T-helper 1 cell treated with Interleukin-12 subunit alpha and Interleukin-12 subunit beta and Interleukin-4 antibody, amounts not matched to agents 30 μg/mL and 1 μg/mL, for 36 hours (primary cell): ENCODE results near the gene SH2D3A.
"Not testable (repeated sequence)": the region's sequence is repeated elsewhere in the genome, so short reads cannot be mapped to it uniquely, and the experiment has no call there.

Source experiments
- H3K27ac Mint-ChIP-seq: one replicate; pipeline ENCODE4 v1.8.0; 2021; ENCODE audit warnings: mild to moderate bottlenecking, mixed read lengths
- H3K27me3 Mint-ChIP-seq: one replicate; pipeline ENCODE4 v1.8.0; 2021; ENCODE audit warnings: low read depth, mixed read lengths
- H3K36me3 Mint-ChIP-seq: one replicate; pipeline ENCODE4 v1.8.0; 2021; ENCODE audit warnings: low read depth, mixed read lengths
- H3K4me1 Mint-ChIP-seq: one replicate; pipeline ENCODE4 v1.8.0; 2021; ENCODE audit warnings: low read depth, mixed read lengths
- H3K4me3 Mint-ChIP-seq: one replicate; pipeline ENCODE4 v1.8.0; 2021; ENCODE audit warnings: mild to moderate bottlenecking, moderate library complexity, mixed read lengths
- H3K9me3 Mint-ChIP-seq: one replicate; pipeline ENCODE4 v1.8.0; 2021; ENCODE audit warnings: mixed read lengths

SH2D3A gene

DNA sequence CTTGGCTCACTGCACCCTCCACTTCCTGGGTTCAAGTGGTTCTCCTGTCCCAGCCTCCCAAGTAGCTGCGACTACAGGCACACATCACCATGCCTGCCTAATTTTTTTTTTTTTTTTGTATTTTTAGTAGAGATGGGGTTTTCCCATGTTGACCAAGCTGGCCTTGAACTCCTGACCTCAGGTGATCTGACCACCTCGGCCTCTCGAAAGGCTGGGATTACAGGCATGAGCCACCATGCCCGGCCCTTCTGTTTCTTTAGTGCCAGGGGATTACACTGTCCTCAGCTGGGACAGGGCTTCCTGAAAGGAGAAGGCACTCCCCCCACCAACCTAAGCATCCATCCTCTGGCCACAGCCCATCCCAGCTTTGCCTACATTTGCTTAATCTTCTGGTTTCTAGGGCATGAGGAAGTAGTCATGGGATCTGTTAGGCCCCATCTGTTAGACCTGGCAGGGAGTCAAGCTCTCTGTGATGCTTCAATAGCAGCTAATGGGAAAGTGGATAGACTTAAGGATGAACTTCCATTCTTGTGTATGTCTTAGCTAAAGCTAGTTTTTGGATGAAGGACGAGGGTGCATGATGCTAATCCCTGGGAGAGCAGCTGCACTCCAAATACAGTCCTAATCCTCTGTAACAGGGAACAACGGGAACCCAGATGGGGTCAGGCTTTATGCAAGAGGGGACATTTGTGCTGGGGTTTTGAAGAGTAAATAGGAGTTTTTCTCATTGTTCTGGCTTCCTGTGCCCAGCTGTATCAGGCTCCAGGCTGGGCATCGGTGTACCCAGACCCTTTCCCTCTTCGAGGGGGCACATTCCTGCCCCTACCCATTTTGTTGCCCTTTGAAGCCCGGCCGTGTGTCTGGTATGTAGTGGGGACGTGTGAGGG lies 7.8 kb upstream of the SH2D3A start:
- H3K27me3 Mint-ChIP-seq: no peaks in the 10 kb centered on the region
- H3K9me3 Mint-ChIP-seq: peaks cover 12% of the 10 kb centered on the region
- H3K27ac Mint-ChIP-seq: peak overlapping the region; percentile 49
- H3K36me3 Mint-ChIP-seq: peaks cover 41% of the 10 kb centered on the region
- peak overlapping the region; percentile 95 for H3K4me3 Mint-ChIP-seq
- peaks cover 52% of the 10 kb centered on the region for H3K4me1 Mint-ChIP-seq

DNA sequence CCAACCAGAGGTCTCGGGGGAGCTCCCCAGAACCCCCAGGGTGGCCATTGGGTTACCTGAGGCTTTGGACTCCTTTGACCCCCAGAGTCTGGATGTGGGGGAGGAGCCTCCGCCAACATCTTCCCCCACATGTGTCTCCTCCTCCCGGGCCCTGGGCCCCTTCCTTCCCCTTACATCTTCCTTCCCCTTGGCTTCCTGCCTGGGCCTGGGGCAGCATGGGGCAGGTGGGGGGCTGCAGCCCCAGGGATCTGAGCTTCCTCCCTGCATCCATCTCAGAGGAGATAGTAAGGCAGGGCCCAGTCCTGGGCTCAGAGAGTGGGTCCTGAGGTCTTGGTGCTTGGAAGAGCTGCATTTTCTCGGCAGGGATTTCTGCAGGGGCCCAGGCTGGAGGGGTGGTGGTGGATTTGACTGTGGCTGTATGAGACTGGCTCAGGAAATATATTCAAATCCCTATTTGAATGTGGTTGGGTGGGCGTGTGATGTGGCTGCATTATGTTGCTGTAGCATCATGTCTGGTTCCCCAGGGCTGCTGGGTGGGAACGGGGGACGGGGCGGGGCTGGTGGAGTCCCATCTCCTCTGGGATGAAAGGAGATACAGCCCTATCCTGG lies 6.2 kb upstream of the SH2D3A start:
- peak overlapping the region; percentile 89 for H3K27ac Mint-ChIP-seq
- H3K36me3 Mint-ChIP-seq: peaks cover 40% of the 10 kb centered on the region
- peak overlapping the region; percentile 95 for H3K4me3 Mint-ChIP-seq
- H3K27me3 Mint-ChIP-seq: no peaks in the 10 kb centered on the region
- peaks cover 12% of the 10 kb centered on the region for H3K9me3 Mint-ChIP-seq
- peaks cover 50% of the 10 kb centered on the region for H3K4me1 Mint-ChIP-seq

DNA sequence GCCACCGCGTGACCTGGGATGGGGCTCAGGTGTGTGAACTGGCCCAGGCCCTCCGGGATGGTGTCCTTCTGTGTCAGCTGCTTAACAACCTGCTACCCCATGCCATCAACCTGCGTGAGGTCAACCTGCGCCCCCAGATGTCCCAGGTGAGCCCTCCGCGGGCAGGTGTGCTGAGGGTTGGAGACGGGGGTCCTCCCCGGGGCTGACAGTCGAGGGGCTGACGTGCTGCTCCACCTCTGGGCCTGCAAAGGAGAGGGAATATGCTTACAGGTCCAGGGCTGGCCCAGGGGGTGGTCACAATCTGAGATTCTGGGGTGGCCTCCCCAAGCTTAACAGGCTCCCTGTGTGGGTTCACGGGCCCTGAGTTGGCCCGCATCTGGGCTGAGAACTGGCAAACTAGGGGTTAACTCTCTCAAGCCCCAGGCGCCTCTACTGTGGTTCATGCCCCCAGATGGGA lies 5.7 kb upstream of the SH2D3A start:
- Mint-ChIP-seq H3K9me3 (peaks cover 12% of the 10 kb centered on the region), H3K27me3 (no peaks in the 10 kb centered on the region), H3K4me3 (peak overlapping the region; percentile 95), H3K27ac (peak overlapping the region; percentile 89), H3K36me3 (peaks cover 37% of the 10 kb centered on the region), H3K4me1 (peaks cover 50% of the 10 kb centered on the region)

DNA sequence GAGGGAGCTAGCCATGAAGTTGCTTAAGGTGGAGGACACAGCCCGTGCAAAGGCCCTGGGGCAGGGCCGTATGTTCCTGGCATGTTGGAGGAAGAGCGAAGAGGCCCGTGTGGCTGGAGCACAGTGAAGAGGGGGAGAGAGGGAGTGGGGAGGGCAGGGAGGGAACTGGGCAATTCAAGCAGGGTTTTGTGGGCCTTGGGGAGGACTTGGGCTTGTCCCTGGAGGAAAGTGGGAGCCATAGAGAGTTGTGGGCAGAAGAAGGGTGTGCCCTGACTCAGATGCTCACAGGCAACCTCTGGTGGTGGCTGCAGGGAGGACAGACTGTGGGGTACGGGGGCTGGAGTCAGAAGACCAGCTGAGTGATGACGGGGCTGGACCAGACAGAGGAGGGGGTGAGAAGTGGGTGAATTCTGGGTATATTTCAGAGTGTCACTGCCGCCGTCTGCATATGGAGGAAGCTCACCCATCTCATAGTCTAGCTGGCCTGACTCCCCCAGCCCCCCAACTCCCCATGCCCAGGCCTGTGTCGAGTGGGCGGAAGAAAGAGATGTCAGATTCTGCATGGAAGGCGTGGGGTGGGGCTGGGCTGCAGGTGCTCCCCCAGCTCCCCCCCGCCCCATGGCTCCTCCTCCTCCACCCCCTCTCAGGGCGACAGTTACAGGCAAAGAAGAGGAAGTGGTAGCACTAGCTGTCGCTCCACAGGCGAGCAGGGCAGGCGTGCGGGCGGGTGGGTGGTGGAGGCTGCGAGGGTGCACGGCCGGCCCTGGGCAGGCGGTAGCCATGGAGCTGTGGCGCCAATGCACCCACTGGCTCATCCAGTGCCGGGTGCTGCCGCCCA lies 5.0 kb upstream of the SH2D3A start, which contains the start of gene VAV1:
VAV1 (plus strand) TSS at position 681 of the 838 bp plus-strand sequence; CDS start at position 781, 100 bp downstream.
- Mint-ChIP-seq H3K4me1 (peaks cover 46% of the 10 kb centered on the region), H3K9me3 (peaks cover 12% of the 10 kb centered on the region), H3K27ac (peak within 1 kb of the TSS; percentile 89), H3K27me3 (no peaks in the 10 kb centered on the region), H3K36me3 (peaks cover 32% of the 10 kb centered on the region), H3K4me3 (peak within 1 kb of the TSS; percentile 95)

DNA sequence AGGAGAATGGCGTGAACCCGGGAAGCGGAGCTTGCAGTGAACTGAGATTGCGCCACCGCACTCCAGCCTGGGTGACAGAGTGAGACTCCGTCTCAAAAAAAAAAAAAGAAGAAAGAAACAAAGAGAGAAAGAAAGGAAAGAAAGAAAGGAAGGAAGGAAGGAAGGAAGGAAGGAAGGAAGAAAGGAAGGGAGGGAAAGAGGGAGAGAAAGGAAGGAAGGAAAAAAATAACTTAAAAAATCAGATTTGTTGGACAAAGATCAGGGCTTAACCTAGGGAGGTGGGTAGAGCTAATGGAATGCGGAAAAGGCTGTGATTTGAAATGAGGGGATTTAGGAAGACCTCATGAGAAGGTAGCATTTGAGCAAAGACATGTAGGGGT lies 4.4 kb upstream of the SH2D3A start:
- Mint-ChIP-seq H3K27ac (peak overlapping the region; percentile 89), H3K9me3 (peaks cover 12% of the 10 kb centered on the region), H3K4me3 (peak overlapping the region; percentile 56), H3K36me3 (peaks cover 27% of the 10 kb centered on the region), H3K4me1 (peaks cover 46% of the 10 kb centered on the region)
- not testable (repeated sequence) for H3K27me3 Mint-ChIP-seq

DNA sequence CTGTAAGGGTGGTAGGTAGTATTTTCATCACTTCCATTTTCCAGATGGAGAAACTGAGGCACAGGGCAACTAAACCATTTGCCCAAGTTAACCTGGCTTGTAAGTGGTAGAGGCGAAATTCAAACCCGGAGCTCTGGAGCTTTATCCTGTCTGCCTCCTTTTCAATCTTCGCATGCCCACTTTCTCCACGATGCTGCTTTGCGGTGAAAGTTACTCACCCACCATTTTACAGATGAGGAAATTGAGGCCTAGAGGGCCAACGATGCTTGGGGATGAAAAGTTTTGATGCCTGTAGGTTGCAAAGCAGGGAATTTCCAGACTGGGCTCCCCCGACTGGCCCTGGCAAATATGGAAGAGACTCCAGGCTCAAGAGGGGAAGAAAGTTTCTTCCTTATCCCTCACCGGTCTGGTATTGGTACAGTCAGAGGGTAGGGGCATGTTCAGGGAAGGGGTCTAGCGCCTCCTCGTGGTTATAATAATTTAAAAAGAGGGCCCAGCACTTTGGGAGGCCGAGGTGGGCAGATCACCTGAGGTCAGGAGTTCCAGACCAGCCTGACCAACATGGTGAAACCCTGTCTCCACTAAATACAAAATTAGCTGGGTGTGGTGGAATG lies 1.9 kb upstream of the SH2D3A start:
- Mint-ChIP-seq H3K4me3 (peak overlapping the region; percentile 21), H3K27me3 (no peaks in the 10 kb centered on the region), H3K4me1 (peaks cover 41% of the 10 kb centered on the region), H3K9me3 (no peaks in the 10 kb centered on the region), H3K36me3 (peaks cover 10% of the 10 kb centered on the region), H3K27ac (peak overlapping the region; percentile 55)

- H3K36me3 Mint-ChIP-seq: peaks cover 5% of the 10 kb centered on the region
- H3K9me3 Mint-ChIP-seq: no peaks in the 10 kb centered on the region
- H3K4me3 Mint-ChIP-seq: peak overlapping the region; percentile 92
- no peaks in the 10 kb centered on the region for H3K27me3 Mint-ChIP-seq
- peak overlapping the region; percentile 94 for H3K27ac Mint-ChIP-seq
- H3K4me1 Mint-ChIP-seq: peaks cover 37% of the 10 kb centered on the region
Observed at GRCh38 chr19:6768236-6768785, 1.1 kb upstream of the SH2D3A start.

DNA sequence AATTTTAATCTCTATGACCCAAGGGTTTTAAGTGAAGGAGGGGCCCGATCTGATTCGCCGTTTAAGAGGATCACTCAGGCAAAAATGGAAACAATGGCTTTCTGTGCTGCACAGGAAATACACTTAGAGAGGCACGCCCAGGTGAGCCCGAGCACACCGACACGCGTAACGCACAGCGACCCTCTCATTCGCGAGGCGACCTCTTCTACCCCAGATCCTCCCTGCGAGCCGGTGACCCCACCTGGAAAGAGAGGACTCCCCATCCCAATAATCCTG lies 216 bp downstream of the SH2D3A start:
- peaks cover 32% of the 10 kb centered on the region for H3K4me1 Mint-ChIP-seq
- no peaks in the 10 kb centered on the region for H3K9me3 Mint-ChIP-seq
- H3K36me3 Mint-ChIP-seq: peaks cover 5% of the 10 kb centered on the region
- H3K27ac Mint-ChIP-seq: peak overlapping the region; percentile 94
- no peaks in the 10 kb centered on the region for H3K27me3 Mint-ChIP-seq
- H3K4me3 Mint-ChIP-seq: peak overlapping the region; percentile 92

DNA sequence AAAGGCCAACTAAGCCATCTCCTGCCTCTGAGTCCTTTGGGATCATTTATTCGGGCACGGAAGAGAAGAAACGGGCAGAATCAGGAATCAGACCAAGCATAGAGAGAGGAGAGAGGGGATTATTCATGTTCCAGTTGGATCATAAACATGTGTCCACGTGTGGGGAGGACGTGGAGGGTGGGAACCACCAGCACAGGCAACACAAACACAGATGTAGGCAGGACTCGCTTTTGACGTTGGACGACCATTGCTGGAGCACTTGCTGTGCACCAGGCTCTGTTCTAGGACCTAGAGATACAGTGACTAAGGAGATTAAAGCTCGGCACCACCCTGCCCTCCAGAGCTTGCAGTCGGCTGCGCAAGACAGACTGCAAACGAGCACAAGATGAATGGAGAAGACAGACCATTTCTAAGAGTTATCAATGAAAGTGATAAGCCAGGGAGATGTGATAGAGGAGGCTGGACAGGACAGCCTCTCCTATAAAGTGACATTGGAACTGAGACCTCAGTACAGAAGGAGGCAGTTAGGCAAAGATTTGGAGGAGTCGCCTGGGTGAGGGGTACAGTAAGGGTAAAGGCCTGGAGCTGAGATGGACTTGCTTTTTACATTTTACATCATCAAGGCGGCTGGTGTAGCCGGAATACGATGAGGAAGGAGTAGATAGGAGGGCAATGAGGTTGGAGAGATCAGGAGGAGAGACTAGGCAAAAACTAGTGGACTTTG lies 716 bp downstream of the SH2D3A start:
- H3K27me3 Mint-ChIP-seq: no peaks in the 10 kb centered on the region
- H3K4me1 Mint-ChIP-seq: peaks cover 27% of the 10 kb centered on the region
- H3K27ac Mint-ChIP-seq: peak overlapping the region; percentile 94
- no peaks in the 10 kb centered on the region for H3K9me3 Mint-ChIP-seq
- peak overlapping the region; percentile 92 for H3K4me3 Mint-ChIP-seq
- H3K36me3 Mint-ChIP-seq: peaks cover 6% of the 10 kb centered on the region

- Mint-ChIP-seq H3K4me1 (peaks cover 26% of the 10 kb centered on the region), H3K9me3 (no peaks in the 10 kb centered on the region)
Observed at GRCh38 chr19:6765738-6766356, 1.4 kb downstream of the SH2D3A start.

DNA sequence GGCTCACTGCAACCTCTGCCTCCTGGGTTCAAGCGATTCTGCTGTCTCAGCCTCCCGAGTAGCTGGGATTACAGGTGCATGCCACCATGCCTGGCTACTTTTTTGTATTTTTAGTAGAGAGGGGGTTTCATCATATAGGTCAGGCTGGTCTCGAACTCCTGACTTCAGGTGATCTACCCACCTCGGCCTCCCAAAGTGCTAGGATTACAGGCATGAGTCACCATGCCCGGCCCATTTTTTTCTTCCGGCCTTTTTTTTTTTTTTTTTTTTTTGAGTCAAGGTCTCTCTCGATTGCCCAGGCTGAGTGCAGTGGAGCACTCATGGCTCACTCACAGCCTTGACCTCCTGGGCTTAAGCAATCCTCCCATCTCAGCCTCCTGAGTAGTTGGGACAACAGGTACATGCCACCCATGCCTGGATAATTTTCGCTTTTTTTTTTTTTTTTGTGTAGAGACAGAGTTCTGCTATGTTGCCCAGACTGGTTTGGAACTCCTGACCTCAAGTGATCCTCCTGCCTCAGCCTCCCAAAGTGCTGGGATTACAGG lies 4.9 kb downstream of the SH2D3A start:
- not testable (repeated sequence) for H3K27me3 Mint-ChIP-seq, H3K27ac Mint-ChIP-seq, H3K4me3 Mint-ChIP-seq, H3K9me3 Mint-ChIP-seq
- H3K4me1 Mint-ChIP-seq: peaks cover 22% of the 10 kb centered on the region
- peaks cover 21% of the 10 kb centered on the region for H3K36me3 Mint-ChIP-seq

More at GRCh38 chr19:6765738-6766356, 1.4 kb downstream of the SH2D3A start:
- H3K27ac Mint-ChIP-seq: peak overlapping the region; percentile 94
- H3K36me3 Mint-ChIP-seq: peaks cover 9% of the 10 kb centered on the region
- no peaks in the 10 kb centered on the region for H3K27me3 Mint-ChIP-seq
- peak overlapping the region; percentile 92 for H3K4me3 Mint-ChIP-seq

DNA sequence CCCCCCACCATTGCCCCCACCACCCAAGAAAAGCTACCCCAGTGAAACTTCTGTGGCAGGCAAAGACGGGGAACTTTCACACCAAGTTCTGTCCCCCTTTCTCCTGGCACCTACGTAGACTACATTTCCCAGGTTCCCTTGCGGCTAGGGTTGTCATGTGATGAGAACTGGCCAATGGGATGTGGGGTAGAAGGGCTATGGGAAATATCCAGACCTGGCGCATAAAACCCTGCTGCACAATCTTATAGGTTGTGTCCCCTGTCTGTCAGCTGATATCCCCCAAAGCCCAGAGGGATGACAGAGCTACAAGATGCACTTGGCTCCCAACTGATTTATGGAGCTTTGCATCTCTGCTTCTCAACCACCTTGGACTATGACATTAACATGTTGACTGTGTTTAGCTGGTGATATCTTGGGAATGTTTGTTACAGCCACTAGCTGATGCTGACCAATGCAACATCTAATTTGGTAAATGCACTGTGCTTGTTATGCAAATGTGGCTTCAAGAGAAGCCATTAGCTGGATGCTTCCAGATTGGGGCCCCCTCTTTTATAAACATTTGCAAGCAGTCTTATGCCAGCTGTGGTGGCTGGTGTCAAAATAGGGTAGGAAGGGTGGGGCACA lies 6.1 kb downstream of the SH2D3A start:
- H3K4me3 Mint-ChIP-seq: no peak overlapping the region
- no peaks in the 10 kb centered on the region for H3K9me3 Mint-ChIP-seq
- H3K27ac Mint-ChIP-seq: no peak overlapping the region
- H3K36me3 Mint-ChIP-seq: peaks cover 20% of the 10 kb centered on the region
- H3K27me3 Mint-ChIP-seq: no peaks in the 10 kb centered on the region
- H3K4me1 Mint-ChIP-seq: peaks cover 14% of the 10 kb centered on the region
